CD4-positive, alpha-beta T cell treated with Interleukin-15 for 4 hours (primary cell): ENCODE measurements around the gene ESYT1.
"Not testable (repeated sequence)": the region's sequence is repeated elsewhere in the genome, so short reads cannot be mapped to it uniquely, and the experiment has no call there.

Source experiments
- DNase-seq: peaks from one replicate; pipeline ENCODE4 v3.0.0-alpha.2; 2020; ENCODE audit warnings: low spot score

Gene ESYT1

DNA sequence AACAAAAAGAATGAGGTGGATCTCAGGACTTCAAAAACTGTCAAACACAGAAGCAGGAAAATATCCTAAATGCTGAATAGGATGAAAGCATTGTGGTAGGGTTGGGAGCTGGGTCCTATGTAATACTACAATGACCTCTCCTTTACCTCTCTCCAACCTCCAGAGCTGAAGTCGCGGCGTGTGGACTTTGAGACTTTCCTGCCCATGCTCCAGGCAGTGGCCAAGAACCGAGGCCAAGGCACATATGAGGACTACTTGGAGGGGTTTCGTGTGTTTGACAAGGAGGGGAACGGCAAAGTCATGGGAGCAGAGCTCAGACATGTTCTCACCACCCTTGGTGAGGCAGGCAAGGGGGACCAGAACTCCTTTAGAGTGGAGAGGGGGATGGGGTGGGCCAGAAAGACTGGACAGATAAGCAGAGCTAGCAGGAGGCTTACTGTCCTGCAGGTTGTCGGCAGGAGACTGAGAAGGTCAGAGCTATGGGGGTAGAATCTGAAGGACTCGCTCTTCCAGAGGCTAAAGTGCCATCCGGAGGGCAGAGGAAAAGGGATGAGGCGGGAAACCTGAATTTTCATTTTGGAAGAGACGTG, 27.3 kb downstream of the ESYT1 start:
- no peak for DNase-seq

DNA sequence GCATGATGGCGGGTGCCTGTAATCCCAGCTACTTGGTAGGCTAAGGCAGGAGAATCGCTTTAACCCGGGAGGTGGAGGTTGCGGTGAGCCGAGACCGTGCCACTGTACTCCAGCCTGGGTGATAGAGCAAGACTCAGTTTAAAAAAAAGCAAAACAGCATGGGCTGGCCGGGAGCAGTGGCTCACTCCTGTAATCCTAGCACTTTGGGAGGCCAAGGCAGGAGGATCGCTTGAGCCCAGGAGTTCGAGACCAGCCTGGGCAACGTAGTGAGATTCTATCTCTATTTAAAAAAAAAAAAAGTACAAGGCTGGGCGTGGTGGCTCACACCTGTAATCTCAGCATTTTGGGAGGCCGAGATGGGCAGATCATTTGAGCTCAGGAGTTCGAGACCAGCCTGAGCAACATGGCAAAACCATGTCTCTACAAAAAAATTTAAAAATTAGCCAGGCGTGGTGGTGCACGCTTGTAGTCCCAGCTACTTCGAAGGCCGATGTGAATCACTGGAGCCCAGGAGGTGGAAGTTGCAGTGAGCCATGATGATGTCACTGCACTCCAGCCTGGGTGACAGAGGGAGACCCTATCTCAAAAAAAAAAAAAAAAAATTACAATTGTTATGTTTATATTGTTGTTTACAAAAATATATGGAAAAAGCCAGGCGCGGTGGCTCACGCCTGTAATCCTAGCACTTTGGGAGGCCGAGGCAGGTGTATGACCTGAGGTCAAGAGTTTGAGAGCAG, 28.6 kb downstream of the ESYT1 start:
- not testable (repeated sequence) for DNase-seq

DNA sequence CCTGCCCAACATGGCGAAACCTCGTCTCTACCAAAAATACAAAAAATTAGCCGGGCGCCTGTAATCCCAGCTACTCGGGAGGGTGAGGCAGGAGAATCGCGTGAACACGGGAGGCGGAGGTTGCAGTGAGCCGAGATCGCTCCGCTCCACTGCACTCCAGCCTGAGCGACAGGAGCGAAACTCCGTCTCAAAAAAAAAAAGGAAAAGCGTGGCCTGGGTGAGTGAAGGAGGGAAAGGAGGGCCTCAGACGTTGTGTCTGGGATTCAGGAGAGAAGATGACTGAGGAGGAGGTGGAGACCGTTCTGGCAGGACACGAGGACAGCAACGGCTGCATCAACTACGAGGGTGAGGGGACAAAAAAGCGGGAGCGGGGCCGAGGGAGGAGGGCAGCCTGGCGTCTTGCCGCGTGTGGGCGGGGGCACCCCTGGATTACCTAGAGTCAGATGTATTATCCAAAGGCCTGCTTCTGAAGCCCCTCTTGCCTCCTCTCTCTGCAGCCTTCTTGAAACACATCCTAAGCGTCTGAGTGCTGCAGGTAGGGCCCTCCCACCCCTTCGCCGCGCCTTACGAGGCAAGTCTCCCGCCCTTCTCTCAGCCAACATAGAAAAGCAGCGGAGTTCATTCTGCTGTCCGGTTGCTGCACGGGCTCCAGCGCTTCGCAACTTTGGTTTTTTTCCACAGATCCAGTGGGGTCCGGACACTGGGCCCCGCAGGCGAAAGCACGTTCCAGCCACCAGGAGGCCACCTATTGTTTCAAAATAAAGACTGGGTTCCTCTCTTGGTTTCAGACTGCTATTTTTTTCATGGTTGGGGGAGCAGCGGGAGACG, 29.3 kb downstream of the ESYT1 start:
- peak; percentile 58 for DNase-seq

DNA sequence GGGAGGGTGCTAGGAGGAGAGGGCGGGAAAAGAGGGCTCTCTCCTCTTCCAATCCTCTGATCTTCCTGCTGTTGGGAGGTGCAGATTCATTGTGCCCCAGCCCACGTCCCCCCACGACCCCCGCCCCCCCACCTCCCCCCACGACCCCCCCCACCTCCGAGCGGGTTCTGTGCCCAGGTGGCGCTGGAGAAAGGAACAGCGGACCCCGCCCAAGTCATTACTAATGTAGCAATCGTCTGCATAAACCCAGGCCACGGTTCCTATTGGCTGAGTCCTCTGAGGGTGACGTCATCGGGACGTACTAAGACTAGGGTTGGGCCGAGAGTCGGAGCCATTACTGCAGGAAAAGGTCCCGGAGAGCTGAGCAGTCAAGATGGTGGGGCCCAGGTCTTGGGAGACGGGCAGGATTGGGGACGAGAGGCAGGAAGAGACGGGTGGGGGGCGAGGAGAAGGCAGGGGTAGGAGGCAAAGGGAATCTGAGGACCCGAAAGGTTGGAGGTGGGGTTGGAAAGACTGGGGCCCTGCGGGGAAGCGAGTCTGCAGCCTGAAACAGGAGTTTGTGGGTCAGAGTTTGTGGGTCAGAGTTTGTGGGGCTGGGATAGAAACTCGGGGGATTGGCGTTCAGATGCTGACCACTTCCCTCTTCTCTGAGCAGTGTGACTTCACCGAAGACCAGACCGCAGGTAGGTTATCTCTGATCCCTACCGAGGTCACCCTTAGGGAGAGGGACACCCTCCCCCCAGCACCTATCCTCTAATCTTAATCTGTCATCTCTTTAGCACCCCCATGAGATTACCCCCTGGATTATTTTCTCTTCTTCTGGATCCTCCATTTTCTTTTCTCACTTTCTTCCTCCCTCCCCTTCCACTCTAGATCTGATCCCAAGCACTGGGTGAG, 30.2 kb downstream of the ESYT1 start, which contains the start of gene MYL6:
MYL6 (plus strand) TSS at position 331 of the 897 bp plus-strand sequence; CDS start at position 374, 43 bp downstream.
- peak; percentile 95 for DNase-seq

DNA sequence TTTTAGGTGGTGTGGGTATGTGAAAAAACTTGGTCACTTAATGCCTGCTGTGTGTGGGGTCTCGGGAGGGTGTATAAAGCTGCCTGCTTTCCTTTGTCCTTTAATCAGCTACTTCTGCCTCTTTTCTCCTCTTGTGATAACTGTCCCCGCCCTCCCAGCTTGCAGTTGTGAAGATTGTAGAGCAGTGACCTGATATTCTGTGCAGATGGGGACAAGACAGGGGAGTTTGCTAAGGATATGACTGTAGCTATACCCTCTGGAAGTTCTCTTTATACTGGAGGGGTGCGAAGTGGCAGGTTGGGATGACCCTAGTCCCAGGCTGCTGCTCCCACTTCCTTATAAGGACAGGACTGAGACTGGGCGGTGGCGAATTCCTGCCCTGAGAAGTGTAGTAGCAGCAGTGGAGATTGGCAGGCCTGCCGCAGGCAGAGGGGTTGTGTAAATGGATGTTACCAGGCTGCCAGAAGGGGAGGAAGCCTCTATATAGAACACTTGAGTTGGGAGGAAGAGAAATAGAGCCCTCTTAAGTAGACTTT, 30.9 kb downstream of the ESYT1 start:
- DNase-seq: no peak

DNA sequence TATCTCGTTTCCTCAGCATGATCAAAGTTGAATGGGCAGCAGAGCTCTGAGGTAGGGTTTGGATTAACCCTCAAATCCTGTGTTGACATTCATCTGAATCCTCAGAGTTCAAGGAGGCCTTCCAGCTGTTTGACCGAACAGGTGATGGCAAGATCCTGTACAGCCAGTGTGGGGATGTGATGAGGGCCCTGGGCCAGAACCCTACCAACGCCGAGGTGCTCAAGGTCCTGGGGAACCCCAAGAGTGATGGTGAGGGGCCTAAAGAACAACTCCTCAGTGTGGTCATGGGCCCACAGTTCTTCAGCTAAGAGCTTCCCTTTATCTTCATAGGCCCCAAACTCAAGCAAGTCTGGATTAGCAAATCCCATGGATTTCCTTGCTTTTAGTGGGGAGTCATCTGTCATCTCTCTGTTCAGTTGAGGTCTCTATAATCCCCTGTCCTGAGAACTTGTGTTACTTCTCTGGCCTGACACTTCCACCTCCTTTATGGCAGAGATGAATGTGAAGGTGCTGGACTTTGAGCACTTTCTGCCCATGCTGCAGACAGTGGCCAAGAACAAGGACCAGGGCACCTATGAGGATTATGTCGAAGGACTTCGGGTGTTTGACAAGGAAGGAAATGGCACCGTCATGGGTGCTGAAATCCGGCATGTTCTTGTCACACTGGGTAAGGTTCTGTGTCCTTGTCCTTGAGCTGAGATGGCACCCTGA, 31.6 kb downstream of the ESYT1 start:
- no peak for DNase-seq

DNA sequence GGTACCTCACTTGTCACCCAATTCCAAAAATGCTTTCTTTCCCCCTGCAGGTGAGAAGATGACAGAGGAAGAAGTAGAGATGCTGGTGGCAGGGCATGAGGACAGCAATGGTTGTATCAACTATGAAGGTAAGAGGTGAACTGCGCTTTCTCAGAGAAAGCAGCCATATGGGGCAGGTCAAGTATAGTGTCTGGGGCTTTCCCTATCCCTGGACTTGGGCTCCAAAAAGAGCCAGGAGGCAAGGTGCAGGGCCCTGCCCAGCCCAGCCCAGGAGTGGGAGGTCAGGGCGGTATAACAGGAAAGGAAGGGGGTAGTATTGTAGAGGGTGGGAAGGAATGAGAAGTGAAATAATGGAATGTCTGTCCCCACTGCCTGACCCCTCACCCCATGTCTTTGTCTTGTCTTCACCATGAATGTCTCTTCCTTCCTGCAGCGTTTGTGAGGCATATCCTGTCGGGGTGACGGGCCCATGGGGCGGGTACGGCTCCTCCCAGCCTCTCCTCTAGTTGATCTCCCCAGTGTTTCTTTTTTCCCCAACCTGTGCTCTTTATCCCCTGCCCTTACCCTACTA, 32.2 kb downstream of the ESYT1 start:
- DNase-seq: peak; percentile 68

DNA sequence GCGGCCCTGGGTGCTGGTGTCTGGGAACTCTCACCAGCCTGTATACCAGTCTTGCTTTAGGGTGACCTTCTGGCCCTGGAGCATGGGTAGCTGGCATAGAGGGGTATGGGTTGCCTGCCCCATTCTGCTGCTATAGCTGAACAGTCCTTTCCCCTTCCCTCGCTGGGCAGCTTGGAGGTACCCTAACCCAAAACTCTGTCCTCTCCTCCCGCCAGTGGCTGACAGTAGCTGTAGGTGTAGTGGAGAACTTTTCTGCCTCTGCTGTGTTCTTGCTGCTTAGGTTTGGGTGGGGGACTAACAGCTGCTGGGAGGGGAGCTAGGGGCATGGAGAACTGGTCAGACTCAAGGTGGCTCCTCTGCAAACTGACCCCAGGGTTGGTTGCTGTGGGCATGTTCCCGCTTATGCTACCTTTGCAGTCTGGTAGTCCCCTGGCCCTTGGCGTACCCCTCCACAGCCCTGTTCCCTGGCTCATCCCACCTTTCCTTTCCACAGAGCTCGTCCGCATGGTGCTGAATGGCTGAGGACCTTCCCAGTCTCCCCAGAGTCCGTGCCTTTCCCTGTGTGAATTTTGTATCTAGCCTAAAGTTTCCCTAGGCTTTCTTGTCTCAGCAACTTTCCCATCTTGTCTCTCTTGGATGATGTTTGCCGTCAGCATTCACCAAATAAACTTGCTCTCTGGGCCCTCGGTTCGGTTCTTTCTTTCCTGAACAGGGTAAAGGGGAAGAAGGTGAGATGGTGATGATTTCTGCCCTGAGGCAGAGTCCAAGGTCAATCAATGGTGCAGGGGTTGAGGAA, 33.0 kb downstream of the ESYT1 start:
- DNase-seq: no peak

DNA sequence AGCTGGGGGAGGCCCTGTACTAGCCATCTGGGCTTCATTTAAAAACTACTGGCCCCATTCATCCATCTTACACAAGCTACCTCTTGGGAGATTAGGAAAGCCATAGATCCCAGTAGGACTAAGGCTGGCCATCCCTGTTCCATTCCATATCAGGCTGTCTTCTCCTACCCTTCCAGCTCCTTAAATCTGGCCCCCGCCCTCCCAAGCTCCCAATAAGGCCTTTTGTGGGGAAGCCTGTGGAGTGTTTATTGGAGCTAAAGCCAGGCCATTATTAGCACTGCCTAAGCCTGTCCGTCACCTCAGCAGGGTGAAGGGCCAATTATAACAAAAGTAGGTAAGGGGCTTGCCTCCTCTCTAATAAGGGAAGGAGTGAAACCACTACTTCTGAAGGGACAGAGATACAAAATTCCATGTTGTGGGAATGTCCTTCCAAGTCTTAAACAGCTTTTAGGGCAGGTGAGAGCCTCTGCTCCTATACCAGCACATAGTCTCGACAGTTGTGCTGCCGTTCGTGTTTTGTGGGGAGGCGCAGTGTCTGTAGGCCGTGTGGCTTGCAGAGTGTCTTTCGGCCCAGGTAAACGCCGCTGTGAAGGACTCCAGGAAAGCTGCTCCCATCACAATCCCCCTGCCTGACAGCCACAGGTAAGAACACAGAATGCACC, 33.8 kb downstream of the ESYT1 start:
- no peak for DNase-seq

DNA sequence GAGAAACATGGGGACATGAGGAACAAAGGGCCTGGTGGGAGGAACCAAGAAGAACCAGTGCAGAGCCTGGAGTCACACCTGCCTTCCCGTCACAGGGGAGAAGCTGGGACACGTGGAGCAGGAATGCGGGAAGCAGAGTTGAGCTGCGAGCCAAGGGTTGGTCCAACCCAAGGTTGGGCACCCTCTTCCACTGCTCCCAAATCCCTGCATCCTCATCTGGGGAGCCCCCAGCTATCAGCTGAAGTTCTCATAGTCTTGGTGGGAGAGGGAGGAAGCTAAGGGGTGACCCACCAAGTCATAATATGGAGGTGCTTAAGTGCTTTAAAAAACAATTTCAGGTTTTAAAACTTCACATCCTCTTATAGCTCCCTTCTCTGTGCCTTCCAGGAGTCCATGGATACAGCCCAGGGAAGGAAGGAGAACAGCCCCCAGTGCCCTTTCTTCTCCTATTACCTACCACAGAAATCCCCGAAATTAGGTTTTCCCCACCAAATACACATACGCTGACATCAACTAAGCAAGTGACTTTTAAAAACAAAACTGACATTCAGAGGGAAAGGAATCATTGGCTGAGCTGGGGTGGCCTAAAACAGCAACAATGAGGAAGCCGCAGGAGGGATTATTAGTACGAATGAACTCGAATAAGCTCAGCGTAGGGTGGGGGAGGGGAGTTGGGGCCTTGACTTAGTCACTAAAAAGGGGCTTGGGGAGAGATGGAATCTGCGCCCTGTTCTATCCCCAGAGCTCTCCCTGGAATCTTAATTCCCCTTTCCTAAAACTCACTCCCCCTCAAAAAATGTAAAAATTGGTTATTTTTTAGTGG, 34.6 kb downstream of the ESYT1 start:
- no peak for DNase-seq

DNA sequence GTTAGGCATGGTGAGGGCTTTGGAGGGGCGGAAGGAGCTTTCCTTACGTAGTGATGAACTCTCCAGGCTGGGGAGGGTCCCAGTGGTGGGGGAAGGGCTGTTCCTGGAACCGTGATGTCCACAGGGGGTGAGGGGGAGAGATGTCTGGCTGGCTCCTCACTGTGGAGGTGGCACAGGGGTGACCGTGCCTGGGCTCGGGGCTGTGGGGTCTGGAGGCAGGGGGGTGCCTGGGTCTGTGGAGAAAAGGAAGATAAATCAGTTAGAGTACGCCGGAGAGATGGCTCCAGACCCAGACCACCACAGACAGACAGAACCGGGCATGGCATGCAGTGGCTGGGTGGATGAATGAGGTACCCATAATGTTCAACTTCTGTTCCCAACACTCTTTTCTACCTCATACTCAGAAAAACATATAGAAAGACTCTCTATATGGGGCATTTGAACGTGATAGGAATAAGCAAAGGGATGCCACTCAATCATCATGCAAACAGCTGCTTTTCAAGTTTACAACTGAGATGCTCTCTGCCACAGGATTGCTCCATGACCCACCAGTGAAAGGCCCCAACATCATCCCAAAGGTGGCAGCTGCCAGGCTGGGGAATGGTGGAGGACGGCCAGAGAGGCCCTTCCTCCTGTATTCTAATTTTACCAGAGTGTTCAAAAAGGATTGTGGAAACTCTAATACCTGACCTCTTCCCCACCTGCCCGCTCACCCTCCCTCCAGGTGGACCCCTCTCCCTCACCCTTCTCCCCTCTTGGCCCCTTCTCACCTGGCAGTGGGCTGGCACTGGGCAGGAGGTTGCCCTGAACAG, 35.7 kb downstream of the ESYT1 start:
- DNase-seq: no peak

DNA sequence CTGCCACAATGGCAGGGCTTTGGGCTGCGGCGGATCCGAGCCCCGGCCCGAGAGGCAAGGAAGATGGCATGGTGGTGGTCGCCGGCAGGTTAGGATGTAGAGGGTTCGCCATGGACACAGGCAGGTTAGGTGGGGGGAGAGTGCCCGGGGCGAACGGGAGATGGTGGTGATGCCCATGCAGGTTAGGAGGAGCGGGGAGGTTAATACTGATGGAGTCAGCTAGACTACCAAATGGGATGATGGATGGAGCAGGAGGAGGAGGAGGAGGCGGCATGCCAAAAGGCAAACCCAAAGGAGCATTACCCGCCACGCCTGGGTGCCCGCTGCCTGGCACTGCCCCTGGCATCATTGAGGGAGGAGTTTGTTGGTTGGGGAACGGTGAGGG, 36.3 kb downstream of the ESYT1 start:
- DNase-seq: no peak

DNA sequence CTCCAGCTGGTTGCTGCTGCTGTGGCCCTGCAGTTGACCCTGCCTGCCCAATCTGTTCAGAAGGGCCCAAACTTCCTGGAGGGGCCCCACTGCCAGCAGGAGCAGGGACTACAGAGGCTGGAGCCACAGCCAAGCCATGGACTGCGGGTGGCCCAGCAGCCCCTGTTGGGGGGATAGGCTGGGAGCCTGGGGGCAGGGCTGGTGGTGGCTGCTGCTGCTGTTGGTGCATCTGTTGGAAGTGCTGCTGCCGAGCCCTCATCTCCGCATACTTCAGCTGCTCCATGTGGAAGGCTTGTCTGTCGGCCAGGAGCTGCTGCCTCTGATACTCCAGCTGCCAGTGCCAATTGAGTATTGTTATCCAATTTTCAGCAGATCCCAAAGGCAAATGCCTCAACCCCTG, 37.3 kb downstream of the ESYT1 start:
- DNase-seq: no peak

DNA sequence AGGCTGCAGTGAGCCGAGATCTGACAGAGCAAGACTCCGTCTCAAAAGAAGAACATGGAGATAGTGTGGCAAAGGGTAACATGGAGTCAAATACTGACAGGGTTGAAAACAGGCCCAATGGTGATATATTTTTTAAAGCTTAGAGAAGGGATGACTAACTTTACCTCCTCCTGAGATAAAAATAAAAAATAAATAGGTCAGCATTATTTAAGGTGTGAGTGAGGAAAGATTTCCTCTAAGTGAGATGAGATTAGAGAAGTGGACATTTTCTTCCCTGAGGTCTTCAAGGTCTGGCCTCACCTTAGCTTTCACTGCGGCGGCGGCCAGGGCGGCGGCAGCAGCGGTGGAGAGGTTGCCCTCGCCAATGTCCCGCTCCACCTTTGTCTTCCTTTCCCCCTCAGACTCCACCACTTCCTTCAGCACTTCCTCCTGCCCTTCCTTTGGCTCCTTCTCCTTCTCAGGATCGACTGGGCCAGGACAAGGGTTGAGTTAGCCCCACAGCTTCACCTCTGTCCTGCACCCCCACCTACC, 41.2 kb downstream of the ESYT1 start:
- DNase-seq: no peak

DNA sequence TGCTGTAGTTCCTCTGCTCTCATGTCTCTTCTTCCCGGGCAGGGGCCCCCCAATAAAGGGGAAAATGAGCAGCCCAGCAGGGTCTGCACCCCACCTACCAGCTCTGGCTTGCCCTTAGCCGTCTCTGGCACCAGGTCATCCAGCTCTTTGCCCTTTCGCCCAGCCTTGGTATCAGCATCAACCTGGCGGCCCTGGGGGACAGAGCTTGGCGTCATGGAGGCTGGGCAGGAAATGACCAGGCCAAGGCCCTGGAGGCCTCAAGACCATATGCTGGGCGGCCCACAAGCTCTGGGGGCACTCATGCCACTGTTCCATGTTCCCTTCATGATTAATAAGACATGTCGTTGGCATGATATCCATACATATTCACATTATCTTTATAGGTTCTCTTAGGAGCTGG, 44.8 kb downstream of the ESYT1 start:
- no peak for DNase-seq

DNA sequence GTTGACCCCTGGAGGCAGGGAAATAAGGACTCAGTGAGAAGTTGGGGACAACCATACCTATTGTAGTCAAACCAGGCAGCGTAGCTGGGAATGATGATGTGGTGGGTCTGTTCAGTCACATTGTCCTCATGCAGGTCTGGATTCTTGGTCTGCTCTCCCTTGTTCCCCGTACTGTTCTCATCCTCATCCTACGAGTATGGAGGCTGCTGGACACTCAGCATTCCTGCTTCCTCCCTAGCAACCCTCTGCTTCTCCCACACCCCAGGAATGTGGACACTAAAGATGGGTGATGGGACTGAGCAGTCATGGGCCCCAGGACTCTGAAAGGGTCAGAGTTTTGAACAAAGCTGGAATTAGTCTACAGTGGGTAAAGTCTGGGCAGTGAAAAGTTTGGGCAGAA, 50.3 kb downstream of the ESYT1 start:
- DNase-seq: no peak

DNA sequence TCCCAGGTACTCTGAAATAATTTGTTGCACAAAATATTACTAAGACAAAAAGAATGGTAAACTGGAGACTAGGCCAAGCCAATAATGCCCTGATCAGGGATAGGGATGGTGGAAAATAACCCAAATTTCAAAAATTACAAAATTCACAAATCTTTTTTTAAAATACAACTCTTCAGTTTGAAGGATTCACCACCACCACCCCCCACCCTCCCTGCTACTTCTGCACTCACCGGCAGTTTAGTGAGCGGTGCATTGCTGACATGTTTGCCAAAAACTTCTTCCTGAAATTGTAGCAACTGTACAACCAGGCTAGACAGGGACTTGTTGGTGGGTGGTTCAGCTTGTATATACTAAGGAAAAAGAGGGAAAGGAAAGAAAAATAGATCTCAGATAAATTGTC, 58.9 kb downstream of the ESYT1 start:
- no peak for DNase-seq
